Smooth muscle cell (in vitro differentiated cells): ENCODE measurements around the gene TRAP1. TPM values are rescaled to one million over a fixed set of nuclear protein-coding genes. Genes with fewer than 3 reads are reported as not detected.

Experiments used
- DNase-seq: peaks from one replicate; lab custom pipeline; 2025; ENCODE audit not compliant: unreplicated experiment; lab: John Stamatoyannopoulos, UW
- H2AFZ ChIP-seq: fragments of 200-600 bp; sonication (generic); 2 replicates; pipeline ENCODE4 v1.6.0; 2016; ENCODE audit warnings: antibody characterized with exemption, low read depth, mild to moderate bottlenecking
- H3F3A ChIP-seq: fragments of 200-600 bp; sonication (generic); 2 replicates; pipeline ENCODE4 v1.6.0; 2017; ENCODE audit warnings: antibody characterized with exemption, low read depth
- H3K27ac ChIP-seq: fragments of 200-600 bp; sonication (generic); 2 replicates; pipeline ENCODE4 v1.5.1; 2016; ENCODE audit warnings: low read depth, mild to moderate bottlenecking
- H3K27me3 ChIP-seq: fragments of 200-600 bp; sonication (generic); 2 replicates; pipeline ENCODE4 v1.6.1; 2016; ENCODE audit warnings: low read depth, mild to moderate bottlenecking
- H3K36me3 ChIP-seq: fragments of 200-600 bp; sonication (generic); 2 replicates; pipeline ENCODE4 v1.5.1; 2016; ENCODE audit warnings: low read depth
- H3K4me1 ChIP-seq: fragments of 200-600 bp; sonication (generic); 2 replicates; pipeline ENCODE4 v1.5.1; 2016; ENCODE audit warnings: low read depth
- H3K4me2 ChIP-seq: fragments of 200-600 bp; sonication (generic); 2 replicates; pipeline ENCODE4 v1.6.0; 2016; ENCODE audit warnings: mild to moderate bottlenecking
- H3K4me3 ChIP-seq: fragments of 200-600 bp; sonication (generic); 2 replicates; pipeline ENCODE4 v1.5.1; 2016; ENCODE audit warnings: mild to moderate bottlenecking
- H3K79me2 ChIP-seq: fragments of 200-600 bp; sonication (generic); 2 replicates; pipeline ENCODE4 v1.6.0; 2016; ENCODE audit warnings: low read depth, mild to moderate bottlenecking
- H3K9ac ChIP-seq: fragments of 200-600 bp; sonication (generic); 2 replicates; pipeline ENCODE4 v1.6.0; 2016; ENCODE audit warnings: low read depth
- H3K9me3 ChIP-seq: fragments of 200-600 bp; sonication (generic); replicated peaks from 2 replicates; pipeline ENCODE4 v1.5.1; 2016; ENCODE audit warnings: low read depth
- H4K20me1 ChIP-seq: fragments of 200-600 bp; sonication (generic); 2 replicates; pipeline ENCODE4 v1.6.0; 2016; ENCODE audit warnings: low read depth
- CTCF ChIP-seq: fragments of 200-600 bp; sonication (generic); IDR thresholded peaks from 2 replicates; pipeline ENCODE4 v1.5.1; 2017; ENCODE audit warnings: borderline replicate concordance, mild to moderate bottlenecking, antibody characterized with exemption; ENCODE audit not compliant: insufficient read depth, poor library complexity, severe bottlenecking
- WGBS: methylation state at CpG from one replicate; pipeline ENCODE4 v1.1.7; 2016; ENCODE audit warnings: low lambda C conversion rate; 5-methylcytosine and 5-hydroxymethylcytosine counted together
- polyA plus RNA-seq: library from polyadenylated mRNA; unstranded; fragments of >200 nt; fragmentation: Nextera tagmentation; extraction: Ambion mirVana; gene quantifications from 2 replicates; pipeline ENCODE4 v1.2.1, GENCODE V29; 2016
- total RNA-seq: library from RNA; depleted of rRNA; stranded (reverse); fragments of >200 nt; gene quantifications from 2 replicates; pipeline ENCODE4 v1.2.3, GENCODE V29; 2014

The TRAP1 gene
- total and polyA plus RNA-seq, 2 experiments from 2014 or later = 37.7 to 46.6 TPM

- WGBS = 94% methylated on average over 4 of the region's 4 CpGs
- H4K20me1 ChIP-seq = peaks cover 36% of the 10 kb centered on the region
- H3K27me3 ChIP-seq = no peaks in the 10 kb centered on the region
- no peaks in the 10 kb centered on the region for H3K4me1 ChIP-seq
- no peak overlapping the region for H3K9ac ChIP-seq
- H3F3A ChIP-seq = no peaks in the 10 kb centered on the region
- H3K4me3 ChIP-seq = no peak overlapping the region
- no peaks in the 10 kb centered on the region for H3K36me3 ChIP-seq
- H2AFZ ChIP-seq = no peak overlapping the region
- H3K4me2 ChIP-seq = no peak overlapping the region
- no peak for DNase-seq
- H3K9me3 ChIP-seq = no peaks in the 10 kb centered on the region
- peaks cover 24% of the 10 kb centered on the region for H3K79me2 ChIP-seq
- TF ChIP-seq CTCF = no peak
- H3K27ac ChIP-seq = no peak overlapping the region
Observed at GRCh38 chr16:3625911-3626732, 91.2 kb downstream of the TRAP1 start.

- WGBS = 94% methylated on average over 5 of the region's 5 CpGs
- Histone ChIP-seq H3F3A (no peaks in the 10 kb centered on the region), H3K27me3 (no peaks in the 10 kb centered on the region), H2AFZ (no peak overlapping the region), H3K9me3 (no peaks in the 10 kb centered on the region), H3K27ac (no peak overlapping the region), H3K36me3 (no peaks in the 10 kb centered on the region), H3K4me3 (no peak overlapping the region), H3K4me1 (no peaks in the 10 kb centered on the region), H3K79me2 (peaks cover 18% of the 10 kb centered on the region), H3K4me2 (no peak overlapping the region), H3K9ac (no peak overlapping the region), H4K20me1 (peaks cover 35% of the 10 kb centered on the region)
- DNase-seq = no peak
- no peak for TF ChIP-seq CTCF
Observed at GRCh38 chr16:3625331-3625730, 92.0 kb downstream of the TRAP1 start.

GRCh38 chr16:3623642-3624041, 93.7 kb downstream of the TRAP1 start:
- no peak overlapping the region for H3K4me3 ChIP-seq
- no peaks in the 10 kb centered on the region for H3F3A ChIP-seq
- H3K9me3 ChIP-seq = no peaks in the 10 kb centered on the region
- TF ChIP-seq CTCF = no peak
- no peak overlapping the region for H2AFZ ChIP-seq
- no peaks in the 10 kb centered on the region for H3K4me1 ChIP-seq
- peaks cover 31% of the 10 kb centered on the region for H4K20me1 ChIP-seq
- H3K9ac ChIP-seq = no peak overlapping the region
- H3K27me3 ChIP-seq = no peaks in the 10 kb centered on the region
- H3K27ac ChIP-seq = no peak overlapping the region
- 87% methylated on average over 3 of the region's 3 CpGs for WGBS
- H3K36me3 ChIP-seq = no peaks in the 10 kb centered on the region
- no peak for DNase-seq
- peaks cover 32% of the 10 kb centered on the region for H3K79me2 ChIP-seq
- no peak overlapping the region for H3K4me2 ChIP-seq

- H3K79me2 ChIP-seq = peaks cover 58% of the 10 kb centered on the region
- no peaks in the 10 kb centered on the region for H3K9me3 ChIP-seq
- no peaks in the 10 kb centered on the region for H3F3A ChIP-seq
- no peaks in the 10 kb centered on the region for H3K27me3 ChIP-seq
- H3K4me2 ChIP-seq = no peak overlapping the region
- no peak overlapping the region for H3K9ac ChIP-seq
- peaks cover 23% of the 10 kb centered on the region for H4K20me1 ChIP-seq
- TF ChIP-seq CTCF = no peak
- no peaks in the 10 kb centered on the region for H3K4me1 ChIP-seq
- H3K27ac ChIP-seq = no peak overlapping the region
- no peaks in the 10 kb centered on the region for H3K36me3 ChIP-seq
- WGBS = 72% methylated on average over 3 of the region's 3 CpGs
- no peak overlapping the region for H2AFZ ChIP-seq
- no peak for DNase-seq
- H3K4me3 ChIP-seq = no peak overlapping the region
Observed at GRCh38 chr16:3618769-3619141, 98.6 kb downstream of the TRAP1 start.
